ENCODE results near the gene MAP1B.
"Not testable (repeated sequence)": the region's sequence is repeated elsewhere in the genome, so short reads cannot be mapped to it uniquely, and the experiment has no call there.

The MAP1B gene

DNA sequence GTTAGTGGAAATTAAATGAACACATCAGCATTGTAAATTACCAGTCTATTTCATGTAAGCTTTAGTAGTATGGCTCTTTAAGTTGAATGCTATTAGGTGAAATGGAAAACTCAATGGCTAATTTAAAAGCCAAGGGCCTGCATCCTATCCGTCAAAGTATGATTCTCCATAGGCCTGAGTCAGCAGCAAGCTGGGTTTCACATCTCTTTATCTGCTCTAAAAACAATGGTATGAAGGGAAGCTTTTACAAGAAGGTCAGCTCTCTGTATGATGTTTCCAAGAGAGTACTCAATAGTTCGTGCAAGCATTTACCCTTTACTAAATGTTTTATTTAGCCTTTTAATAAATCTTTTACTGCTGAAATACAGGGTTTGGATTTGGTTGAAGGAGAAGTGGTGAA is 62.8 kb downstream of the MAP1B start:
- DNase-seq (ENCODE audit: low spot score in 2 of 2) (no peak), ATAC-seq (ENCODE audit: low read depth) (no peak)
- Mint-ChIP-seq H3K9me3 (no peaks in the 10 kb centered on the region), H3K27ac (no peak overlapping the region), H3K4me1 (no peaks in the 10 kb centered on the region), H3K27me3 (peaks cover 6% of the 10 kb centered on the region), H3K36me3 (no peaks in the 10 kb centered on the region), H3K4me3 (no peak overlapping the region)

- peak overlapping the region; percentile 0 for H3K27ac Mint-ChIP-seq
- H3K9me3 Mint-ChIP-seq; ATAC-seq (ENCODE audit: low read depth); DNase-seq (ENCODE audit: low spot score in 2 of 2); H3K27me3 Mint-ChIP-seq; H3K4me3 Mint-ChIP-seq; H3K4me1 Mint-ChIP-seq; H3K36me3 Mint-ChIP-seq: not testable (repeated sequence)
Measured at GRCh38 chr5:72171181-72171580, 63.9 kb downstream of the MAP1B start.

- DNase-seq (ENCODE audit: low spot score in 2 of 2) (peak in 1 of 2 donors; percentile 14), ATAC-seq (ENCODE audit: low read depth) (peak; percentile 93)
- Mint-ChIP-seq H3K4me1 (no peaks in the 10 kb centered on the region), H3K9me3 (no peaks in the 10 kb centered on the region), H3K4me3 (no peak overlapping the region), H3K27ac (peak overlapping the region; percentile 0), H3K27me3 (peaks cover 4% of the 10 kb centered on the region), H3K36me3 (no peaks in the 10 kb centered on the region)
Measured at GRCh38 chr5:72171667-72172066, 64.4 kb downstream of the MAP1B start.

DNA sequence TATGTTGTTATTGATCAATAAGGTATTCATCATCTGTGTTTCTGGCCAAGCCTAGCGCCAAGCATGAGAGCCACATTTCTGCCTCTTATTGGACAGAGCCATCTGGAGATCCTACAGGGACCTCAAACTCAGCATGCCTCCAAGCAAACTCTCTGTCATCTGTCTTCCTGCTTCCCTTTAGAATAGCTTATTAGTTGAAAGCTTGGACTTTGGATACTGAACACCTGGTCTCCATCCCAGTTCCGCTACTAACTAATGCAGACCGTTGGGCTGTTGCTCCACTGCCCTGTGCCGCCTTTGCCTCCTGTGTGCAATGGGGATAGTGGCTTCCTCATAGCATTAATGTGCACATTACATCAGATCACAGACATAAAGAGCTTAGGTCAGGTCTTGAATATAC is 65.5 kb downstream of the MAP1B start:
- DNase-seq (ENCODE audit: low spot score in 2 of 2), result no peak
- ATAC-seq (ENCODE audit: low read depth), result no peak
- no peaks in the 10 kb centered on the region for H3K9me3 Mint-ChIP-seq
- H3K27me3 Mint-ChIP-seq, result peaks cover 4% of the 10 kb centered on the region
- peak overlapping the region; percentile 18 for H3K27ac Mint-ChIP-seq
- no peaks in the 10 kb centered on the region for H3K4me1 Mint-ChIP-seq
- no peaks in the 10 kb centered on the region for H3K36me3 Mint-ChIP-seq
- H3K4me3 Mint-ChIP-seq, result no peak overlapping the region

- Mint-ChIP-seq H3K27ac (no peak overlapping the region), H3K27me3 (peaks cover 8% of the 10 kb centered on the region), H3K36me3 (no peaks in the 10 kb centered on the region), H3K4me3 (no peak overlapping the region), H3K9me3 (no peaks in the 10 kb centered on the region), H3K4me1 (no peaks in the 10 kb centered on the region)
- DNase-seq (ENCODE audit: low spot score in 2 of 2) (no peak), ATAC-seq (ENCODE audit: low read depth) (no peak)
Measured at GRCh38 chr5:72177538-72177937, 70.3 kb downstream of the MAP1B start.

DNA sequence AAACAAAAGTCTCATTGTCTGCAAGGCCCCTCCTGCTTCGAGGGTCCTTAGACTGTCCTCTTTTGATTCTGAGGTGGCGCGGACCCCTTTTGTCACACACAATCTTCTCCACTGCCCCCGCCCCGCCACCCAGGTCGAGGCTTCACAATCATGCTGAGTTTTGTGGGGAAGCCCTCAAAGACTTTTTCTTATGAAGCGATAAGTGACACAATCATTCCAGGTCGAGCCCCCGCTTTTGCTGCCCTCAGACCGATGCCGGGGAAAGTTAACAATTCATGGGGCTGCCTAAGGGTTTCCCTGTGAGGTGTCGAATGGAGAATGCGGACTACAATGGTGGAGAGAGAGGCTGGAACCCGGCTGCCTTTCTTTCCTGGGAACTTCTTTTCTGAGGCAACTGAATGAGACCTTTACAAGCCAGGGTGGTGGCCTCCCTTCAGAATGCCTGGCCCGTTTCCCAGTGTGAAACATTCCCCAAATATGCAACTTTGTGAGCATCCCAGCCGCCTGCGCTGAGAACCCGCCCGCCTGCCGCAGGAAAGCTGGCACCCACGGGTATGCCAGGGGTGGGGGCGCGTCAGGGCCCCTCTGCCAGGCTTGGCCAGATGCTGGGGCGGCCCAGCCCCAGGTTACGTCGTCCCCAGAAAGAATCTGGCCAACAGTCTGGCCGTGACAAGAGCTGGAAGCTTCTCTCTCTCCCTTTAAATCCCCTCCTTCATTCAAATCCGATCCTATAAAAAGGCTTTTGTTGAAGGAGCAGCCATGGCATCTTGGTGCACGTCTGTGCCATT is 71.9 kb downstream of the MAP1B start:
- ATAC-seq (ENCODE audit: low read depth), result no peak
- Mint-ChIP-seq H3K9me3 (no peaks in the 10 kb centered on the region), H3K4me1 (no peaks in the 10 kb centered on the region), H3K27ac (no peak overlapping the region), H3K36me3 (no peaks in the 10 kb centered on the region), H3K27me3 (peaks cover 13% of the 10 kb centered on the region), H3K4me3 (no peak overlapping the region)
- no peak for DNase-seq (ENCODE audit: low spot score in 2 of 2)

DNA sequence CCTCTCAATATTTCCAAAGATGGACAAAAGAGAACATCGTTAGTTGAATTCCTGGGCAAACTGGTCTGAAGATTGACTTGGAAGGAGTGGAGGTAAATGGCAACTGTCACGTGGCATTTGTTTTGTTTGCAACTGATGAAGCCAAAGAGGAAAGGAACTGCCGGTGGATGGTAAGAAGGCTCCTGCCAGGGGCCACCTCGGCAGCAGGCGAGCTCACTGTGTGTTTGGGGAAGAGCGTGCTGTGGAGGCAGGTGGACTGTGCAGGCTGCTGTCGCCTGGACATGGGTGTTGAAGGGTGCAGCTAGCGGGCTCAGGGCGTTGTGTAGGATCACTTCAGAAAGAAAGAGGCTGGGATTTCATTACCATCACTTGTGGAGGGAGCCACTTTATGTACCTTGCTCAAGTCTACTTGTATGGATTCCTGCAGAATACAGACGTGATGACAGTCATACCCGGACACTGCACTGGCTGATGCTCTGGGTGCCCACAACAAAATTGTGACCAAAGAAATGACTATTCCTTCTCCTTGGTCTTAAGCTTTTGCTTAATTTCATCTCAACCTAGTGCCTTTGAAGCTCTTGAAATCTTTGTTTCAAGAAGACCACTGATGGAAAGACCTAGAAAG is 72.7 kb downstream of the MAP1B start:
- H3K4me3 Mint-ChIP-seq, result no peak overlapping the region
- H3K9me3 Mint-ChIP-seq, result no peaks in the 10 kb centered on the region
- no peaks in the 10 kb centered on the region for H3K4me1 Mint-ChIP-seq
- no peak for ATAC-seq (ENCODE audit: low read depth)
- peaks cover 12% of the 10 kb centered on the region for H3K27me3 Mint-ChIP-seq
- no peak for DNase-seq (ENCODE audit: low spot score in 2 of 2)
- no peaks in the 10 kb centered on the region for H3K36me3 Mint-ChIP-seq
- no peak overlapping the region for H3K27ac Mint-ChIP-seq

- H3K4me1 Mint-ChIP-seq, result no peaks in the 10 kb centered on the region
- no peaks in the 10 kb centered on the region for H3K36me3 Mint-ChIP-seq
- no peak overlapping the region for H3K27ac Mint-ChIP-seq
- no peaks in the 10 kb centered on the region for H3K9me3 Mint-ChIP-seq
- DNase-seq (ENCODE audit: low spot score in 2 of 2) (no peak), ATAC-seq (ENCODE audit: low read depth) (no peak)
- H3K4me3 Mint-ChIP-seq, result no peak overlapping the region
- peaks cover 11% of the 10 kb centered on the region for H3K27me3 Mint-ChIP-seq
Measured at GRCh38 chr5:72180925-72181324, 73.7 kb downstream of the MAP1B start.

GRCh38 chr5:72182686-72183085 is 75.4 kb downstream of the MAP1B start:
- no peaks in the 10 kb centered on the region for H3K9me3 Mint-ChIP-seq
- peaks cover 11% of the 10 kb centered on the region for H3K27me3 Mint-ChIP-seq
- H3K36me3 Mint-ChIP-seq, result no peaks in the 10 kb centered on the region
- DNase-seq (ENCODE audit: low spot score in 2 of 2) (no peak), ATAC-seq (ENCODE audit: low read depth) (no peak)
- no peaks in the 10 kb centered on the region for H3K4me1 Mint-ChIP-seq
- no peak overlapping the region for H3K4me3 Mint-ChIP-seq
- no peak overlapping the region for H3K27ac Mint-ChIP-seq

DNA sequence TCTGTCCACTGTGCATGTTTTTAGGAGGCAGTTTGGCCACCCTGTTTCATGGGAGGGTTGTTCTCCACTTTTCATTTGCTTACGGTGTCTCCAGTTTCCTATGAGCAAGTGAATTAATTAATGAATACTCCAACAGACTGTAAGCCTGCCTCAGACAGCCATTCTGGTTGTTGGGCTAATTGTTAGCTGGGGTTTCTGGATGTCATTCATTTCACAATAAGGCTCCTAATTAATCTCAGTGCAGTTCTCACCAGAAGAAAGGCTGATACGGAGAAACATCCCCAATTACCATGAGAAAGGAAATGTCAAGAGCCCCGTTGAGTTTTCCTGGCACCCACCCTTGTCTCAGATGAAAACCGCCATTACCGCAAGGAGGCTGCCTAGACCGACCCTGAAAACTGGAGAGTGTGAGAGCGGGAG is 75.8 kb downstream of the MAP1B start:
- no peak for ATAC-seq (ENCODE audit: low read depth)
- Mint-ChIP-seq H3K36me3 (no peaks in the 10 kb centered on the region), H3K4me1 (no peaks in the 10 kb centered on the region), H3K27me3 (peaks cover 11% of the 10 kb centered on the region), H3K4me3 (no peak overlapping the region), H3K9me3 (no peaks in the 10 kb centered on the region), H3K27ac (no peak overlapping the region)
- no peak for DNase-seq (ENCODE audit: low spot score in 2 of 2)

DNA sequence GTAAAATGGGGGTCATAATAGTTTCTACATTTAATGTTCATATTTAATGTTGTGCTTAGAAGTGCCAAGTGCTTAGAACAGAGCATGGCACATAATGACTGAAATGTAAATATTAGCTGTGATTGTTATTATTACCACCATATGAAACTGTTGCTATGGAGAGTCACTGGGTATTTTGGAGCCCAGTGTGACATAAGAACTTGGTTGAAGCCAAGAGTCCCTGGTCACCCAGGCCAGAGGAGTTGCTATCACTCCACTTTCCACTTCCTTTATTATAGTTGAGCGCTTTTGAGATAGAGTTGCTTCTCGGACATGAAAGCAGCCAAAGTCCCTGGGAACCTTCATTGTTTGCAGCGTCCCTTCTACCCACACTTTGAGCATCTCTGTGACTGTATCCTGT is 77.1 kb downstream of the MAP1B start:
- Mint-ChIP-seq H3K4me1 (no peaks in the 10 kb centered on the region), H3K4me3 (no peak overlapping the region), H3K27ac (no peak overlapping the region), H3K36me3 (no peaks in the 10 kb centered on the region), H3K27me3 (peaks cover 11% of the 10 kb centered on the region), H3K9me3 (no peaks in the 10 kb centered on the region)
- DNase-seq (ENCODE audit: low spot score in 2 of 2), result no peak
- no peak for ATAC-seq (ENCODE audit: low read depth)

DNA sequence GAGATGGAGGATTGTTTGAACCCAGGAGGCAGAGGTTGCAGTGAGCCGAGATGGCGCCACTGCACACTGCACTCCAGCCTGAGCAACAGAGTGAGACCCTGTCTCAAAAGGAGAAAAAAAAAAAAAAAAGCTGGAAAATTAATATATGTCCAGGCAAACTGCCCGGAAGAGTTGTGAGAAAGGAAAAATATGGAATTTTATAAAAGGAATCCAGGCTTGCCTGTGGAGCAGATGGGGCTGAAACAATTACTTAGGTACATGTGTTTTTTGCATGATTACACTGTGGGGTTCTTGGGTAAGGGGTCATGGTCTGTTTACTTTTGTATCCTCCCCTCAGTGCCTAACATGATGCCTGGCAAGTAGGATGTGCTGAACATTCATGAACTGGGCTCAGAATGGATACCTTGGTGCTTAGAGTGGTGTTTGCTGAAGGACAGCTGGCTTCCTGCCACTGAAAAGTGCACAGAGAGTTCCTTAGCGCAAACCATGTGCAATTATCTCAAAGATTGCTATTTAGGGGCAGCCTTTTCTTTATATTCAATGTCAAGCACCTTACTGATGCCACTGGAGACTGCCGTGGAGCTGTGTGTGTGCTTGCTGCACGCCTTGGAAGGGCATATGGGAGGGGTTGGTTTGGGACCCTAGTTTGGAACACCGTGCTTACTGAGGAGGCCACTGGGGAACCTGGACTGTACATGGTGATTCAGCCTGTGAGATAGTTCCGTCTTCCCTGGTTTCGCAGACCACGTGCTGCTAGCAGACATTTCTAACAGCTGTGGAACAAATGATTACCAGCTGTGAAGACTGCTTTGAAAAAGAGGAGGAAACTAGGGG is 78.4 kb downstream of the MAP1B start:
- Mint-ChIP-seq H3K4me1 (no peaks in the 10 kb centered on the region), H3K4me3 (no peak overlapping the region), H3K36me3 (no peaks in the 10 kb centered on the region), H3K27me3 (peaks cover 10% of the 10 kb centered on the region), H3K27ac (no peak overlapping the region), H3K9me3 (no peaks in the 10 kb centered on the region)
- no peak for DNase-seq (ENCODE audit: low spot score in 2 of 2)
- ATAC-seq (ENCODE audit: low read depth), result no peak

GRCh38 chr5:72187388-72188075 is 80.3 kb downstream of the MAP1B start:
- no peak for ATAC-seq (ENCODE audit: low read depth)
- Mint-ChIP-seq H3K9me3 (no peaks in the 10 kb centered on the region), H3K36me3 (no peaks in the 10 kb centered on the region), H3K4me1 (no peaks in the 10 kb centered on the region), H3K27ac (no peak overlapping the region), H3K4me3 (no peak overlapping the region), H3K27me3 (peaks cover 6% of the 10 kb centered on the region)
- DNase-seq (ENCODE audit: low spot score in 2 of 2), result no peak

- ATAC-seq (ENCODE audit: low read depth) (no peak), DNase-seq (ENCODE audit: low spot score in 2 of 2) (no peak)
- H3K4me1 Mint-ChIP-seq, result no peaks in the 10 kb centered on the region
- H3K4me3 Mint-ChIP-seq, result no peak overlapping the region
- no peak overlapping the region for H3K27ac Mint-ChIP-seq
- H3K36me3 Mint-ChIP-seq, result no peaks in the 10 kb centered on the region
- peaks cover 5% of the 10 kb centered on the region for H3K27me3 Mint-ChIP-seq
- H3K9me3 Mint-ChIP-seq, result no peaks in the 10 kb centered on the region
Measured at GRCh38 chr5:72188166-72188565, 80.9 kb downstream of the MAP1B start.

Data from memory B cell (primary cell).